Measurements from ENCODE around the gene FRMD5.

Gene FRMD5

GRCh38 chr15:43958861-43959330, 236.2 kb downstream of the FRMD5 start:
- DNase-seq, result no peak

DNA sequence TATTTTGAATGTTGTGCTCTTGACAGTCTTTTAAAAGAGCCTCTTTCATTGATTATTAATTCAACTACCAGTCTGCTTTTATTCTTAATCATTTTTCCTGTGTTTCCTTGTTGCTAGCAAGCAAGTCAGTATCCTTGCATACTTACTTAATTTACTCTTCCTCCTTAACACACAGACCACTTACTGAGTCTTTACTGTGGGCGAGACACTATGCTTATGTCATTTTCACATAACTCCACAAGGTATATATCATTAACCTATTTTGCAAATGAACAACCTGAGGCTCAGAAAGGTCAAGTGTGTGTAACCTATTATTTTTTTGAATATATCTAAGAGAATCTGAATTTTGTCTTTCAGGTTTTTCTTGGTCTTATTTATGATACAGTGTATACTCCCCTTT, 237.3 kb downstream of the FRMD5 start:
- no peak for DNase-seq

DNA sequence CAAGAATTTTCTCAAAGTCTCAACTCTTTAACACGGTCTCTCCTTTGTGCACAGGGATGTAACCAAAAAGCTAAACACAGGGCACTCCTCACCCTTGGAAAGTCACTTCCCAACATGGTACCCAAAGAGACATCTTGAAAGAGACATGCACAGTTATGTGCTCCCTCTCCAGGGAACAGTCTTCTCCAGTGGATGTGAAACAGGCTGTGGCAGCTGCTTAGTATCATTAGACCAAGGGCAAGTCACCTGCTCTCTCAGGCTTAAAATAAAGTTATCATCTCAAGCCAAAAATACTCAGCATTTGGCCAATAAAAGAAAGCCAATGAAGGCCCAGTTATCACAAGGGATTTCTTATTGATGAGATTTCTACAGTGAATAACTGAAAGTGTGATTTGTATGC, 239.9 kb downstream of the FRMD5 start:
- no peak for DNase-seq

DNA sequence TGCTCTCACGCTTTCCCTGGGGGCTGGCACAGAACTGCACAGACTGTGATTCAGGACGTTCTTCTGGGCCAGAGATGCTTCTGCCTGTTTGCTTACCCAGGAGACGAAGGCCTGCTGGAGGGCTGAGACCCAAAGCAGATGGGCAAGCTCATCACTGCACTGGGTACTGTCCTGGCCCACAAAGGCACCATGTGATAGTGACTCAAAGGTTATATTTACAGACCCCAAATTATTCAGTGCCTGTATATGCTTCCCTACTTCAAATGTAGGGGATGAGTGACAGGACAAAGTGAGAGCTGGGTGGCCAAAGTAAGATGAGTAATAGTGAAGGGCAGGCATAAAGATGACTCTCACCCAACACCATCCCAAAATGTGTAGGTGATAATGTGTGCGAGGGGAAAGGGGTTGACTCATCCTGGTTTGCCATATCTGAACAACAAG, 240.9 kb downstream of the FRMD5 start:
- no peak for DNase-seq

GRCh38 chr15:43953402-43953801, 241.7 kb downstream of the FRMD5 start:
- DNase-seq, result no peak

- DNase-seq, result no peak
These were observed 244.5 kb downstream of the FRMD5 start for GRCh38 chr15:43950531-43950930.

DNA sequence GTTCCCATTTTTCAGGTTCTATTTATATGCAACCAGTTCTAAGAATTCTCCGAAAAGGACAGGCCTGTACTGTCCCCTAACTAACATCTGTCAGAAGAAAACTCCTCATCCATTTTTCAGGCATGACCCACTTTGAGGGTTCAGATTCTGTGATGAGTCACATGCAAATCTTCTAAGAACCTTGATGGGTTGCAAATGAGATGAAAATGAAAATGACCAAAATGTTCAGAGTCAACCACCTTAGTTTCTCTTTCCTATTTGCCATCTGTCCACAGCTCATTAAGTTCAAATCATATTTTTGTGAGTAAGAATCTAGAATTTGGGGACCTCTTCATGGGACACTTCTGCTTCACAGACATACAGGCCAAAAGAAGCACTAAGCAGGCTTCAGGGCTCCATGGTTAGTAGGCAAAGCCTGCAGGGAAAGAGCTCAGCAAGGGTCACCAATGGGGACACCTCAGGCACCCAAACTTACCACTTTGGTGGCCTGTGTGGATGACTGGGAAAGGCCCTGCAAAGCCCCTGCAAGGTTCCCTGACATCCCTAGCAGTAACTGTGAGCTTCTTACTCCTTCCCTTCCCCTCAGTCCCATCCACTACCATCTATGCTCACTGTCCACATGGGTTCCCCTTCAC, 246.3 kb downstream of the FRMD5 start:
- DNase-seq, result no peak

GRCh38 chr15:43943511-43943910, 251.6 kb downstream of the FRMD5 start:
- DNase-seq, result no peak

GRCh38 chr15:43942194-43942593, 252.9 kb downstream of the FRMD5 start:
- no peak for DNase-seq

DNA sequence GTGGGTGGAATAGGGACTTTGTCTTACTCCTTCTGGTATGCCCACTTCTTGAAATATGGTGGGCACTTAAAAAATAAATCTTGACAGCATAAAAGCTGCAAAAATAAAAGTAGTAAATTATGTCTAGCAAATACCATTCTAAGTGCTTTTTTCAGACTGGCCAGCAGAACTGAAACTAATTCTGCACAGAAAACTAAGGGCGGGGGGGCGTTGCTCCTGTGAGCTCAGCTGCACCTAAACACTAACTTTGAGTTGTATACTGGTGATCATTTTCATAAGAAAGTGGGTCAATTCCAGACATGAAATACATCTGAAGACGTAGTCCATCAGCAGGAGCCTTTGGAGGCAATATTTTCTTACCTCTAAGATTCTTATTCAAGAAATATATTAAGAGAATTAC, 253.5 kb downstream of the FRMD5 start:
- no peak for DNase-seq

DNA sequence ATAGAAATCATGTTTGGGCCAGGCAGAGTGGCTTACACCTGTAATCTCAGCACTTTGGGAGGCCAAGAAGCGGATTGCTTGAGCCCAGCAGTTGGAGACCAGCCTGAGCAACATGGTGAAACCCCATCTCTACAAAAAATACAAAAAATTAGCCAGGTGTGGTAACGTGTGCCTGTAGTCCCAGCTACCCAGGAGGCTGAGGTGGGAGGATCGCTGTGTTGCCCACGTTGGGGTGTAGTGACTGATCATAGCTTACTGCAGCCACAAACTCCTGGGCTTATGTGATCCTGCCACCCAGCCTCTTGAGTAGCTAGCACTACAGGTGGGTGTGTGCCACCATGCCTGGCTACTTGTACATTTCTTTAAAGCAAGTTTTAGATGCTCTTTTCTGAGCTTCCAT, 254.0 kb downstream of the FRMD5 start:
- DNase-seq, result no peak

DNA sequence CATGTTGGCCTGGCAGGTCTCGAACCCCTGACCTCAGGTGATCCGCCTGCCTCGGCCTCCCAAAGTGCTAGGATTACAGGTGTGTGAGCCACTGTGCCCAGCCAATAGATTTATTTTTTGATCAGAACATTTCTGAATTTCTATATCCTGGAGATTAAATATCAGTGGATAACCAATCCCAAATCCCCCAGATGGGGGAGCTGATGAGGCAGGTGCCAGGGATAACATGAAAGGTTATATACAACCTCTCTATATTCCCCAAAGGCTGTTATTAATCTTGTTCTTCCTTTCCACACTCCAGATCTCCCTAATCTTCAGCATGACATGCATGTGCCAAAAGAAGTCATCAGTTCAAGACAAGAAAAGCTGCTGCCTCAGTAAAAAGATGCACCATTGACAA, 256.0 kb downstream of the FRMD5 start:
- DNase-seq, result peak; percentile 9 to 10

DNA sequence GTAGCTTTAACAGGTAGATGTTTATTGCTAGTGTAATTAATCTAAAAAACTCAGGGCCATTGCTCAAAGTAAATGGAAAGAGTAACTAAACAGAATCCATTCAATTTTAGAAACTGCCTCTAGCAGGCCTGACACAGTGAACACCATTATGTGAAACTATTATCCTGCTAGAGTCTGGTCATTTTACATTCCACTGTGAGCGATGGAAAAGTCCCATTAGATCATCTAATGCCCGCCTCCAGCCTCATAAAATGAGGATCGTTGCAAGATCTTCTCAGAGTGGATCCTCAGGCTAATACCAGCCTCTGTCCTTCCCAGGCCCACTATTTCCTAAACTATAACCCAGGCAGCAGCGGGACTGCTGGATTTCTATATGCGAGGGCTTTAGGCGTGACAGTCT, 260.6 kb downstream of the FRMD5 start:
- DNase-seq, result no peak

- DNase-seq, result no peak
These were observed 262.2 kb downstream of the FRMD5 start for GRCh38 chr15:43932907-43933306.

GRCh38 chr15:43931790-43932435, 263.2 kb downstream of the FRMD5 start:
- no peak for DNase-seq

DNA sequence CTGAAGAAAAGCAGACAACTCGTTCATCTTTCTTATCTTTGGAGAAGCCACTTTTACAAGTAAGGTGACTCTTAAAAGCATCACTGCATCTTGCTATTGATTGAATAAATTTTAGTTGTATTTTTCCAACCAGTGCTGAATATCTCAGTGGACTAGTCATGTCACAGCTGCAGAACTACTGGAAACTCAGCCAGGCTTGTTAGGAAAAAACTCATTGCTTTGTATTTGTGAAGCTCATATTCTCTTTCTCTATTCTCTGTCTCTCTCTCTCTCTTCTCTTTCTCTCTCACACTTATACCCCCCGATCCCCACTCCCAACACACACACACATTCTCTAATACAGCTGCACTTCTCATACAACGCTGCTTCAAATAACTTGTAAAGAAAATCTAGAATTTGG, 264.0 kb downstream of the FRMD5 start:
- DNase-seq, result no peak

- no peak for DNase-seq
These were observed 264.5 kb downstream of the FRMD5 start for GRCh38 chr15:43930556-43930955.

DNA sequence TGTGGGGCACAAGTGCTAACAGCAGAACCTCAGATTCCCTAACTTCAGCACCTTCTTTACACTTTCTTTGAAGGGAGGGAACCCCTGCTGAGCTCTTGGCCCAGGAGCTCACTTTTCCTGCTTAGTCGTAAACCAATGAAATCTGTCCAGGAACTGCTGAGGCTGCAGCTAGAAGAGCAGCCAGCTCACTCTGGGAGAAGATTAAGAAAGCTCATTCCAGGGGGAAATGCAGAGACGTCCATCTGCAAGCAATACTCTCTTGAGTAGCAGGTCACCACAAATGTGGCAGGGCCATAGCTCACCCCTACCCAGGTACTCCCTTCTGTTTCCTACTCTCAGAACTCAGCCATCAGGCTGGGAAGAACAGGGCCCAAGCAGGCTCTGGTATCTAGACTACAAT, 265.0 kb downstream of the FRMD5 start:
- no peak for DNase-seq

DNA sequence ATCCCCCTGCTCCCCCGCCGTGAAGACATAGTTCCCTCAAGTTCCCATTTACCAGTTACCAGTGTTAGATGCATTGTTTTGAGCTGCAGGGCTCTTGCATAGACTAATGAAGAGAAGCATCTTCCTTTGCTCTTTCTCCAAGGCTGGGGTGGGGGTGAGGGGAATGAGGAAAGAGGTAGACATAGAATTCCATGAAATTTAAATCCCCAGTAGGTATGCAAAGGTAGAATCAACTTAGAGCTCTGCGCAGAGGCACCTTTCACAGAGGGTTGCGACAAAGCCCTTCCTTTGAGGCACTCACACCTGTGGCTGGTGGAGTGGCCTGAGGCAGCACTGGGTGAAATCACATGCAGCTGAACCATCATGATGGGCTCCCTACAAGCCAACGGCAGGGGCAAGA, 266.9 kb downstream of the FRMD5 start:
- DNase-seq, result no peak

GRCh38 chr15:43927203-43927602, 267.9 kb downstream of the FRMD5 start:
- no peak for DNase-seq

DNA sequence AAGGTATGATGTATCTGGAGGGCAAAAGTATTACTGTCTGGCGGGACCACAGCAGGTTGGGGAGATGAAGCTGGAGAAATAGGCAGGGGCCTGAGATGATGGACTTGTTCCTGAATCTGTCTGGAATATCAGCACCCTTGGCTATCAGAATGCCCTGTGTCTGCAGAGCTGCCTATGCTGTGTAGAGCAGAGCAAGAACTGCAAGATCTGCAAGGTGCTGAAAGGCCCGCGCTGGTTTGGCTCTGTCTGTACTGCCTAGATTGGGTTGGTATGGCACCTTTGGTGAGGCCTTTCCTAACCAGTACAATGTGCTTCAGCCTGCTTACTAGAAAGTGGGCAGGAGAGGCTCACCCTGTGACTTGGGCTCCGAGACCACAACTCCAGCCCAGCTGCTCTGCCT, 271.5 kb downstream of the FRMD5 start:
- DNase-seq, result no peak

- DNase-seq, result no peak
These were observed 273.1 kb downstream of the FRMD5 start for GRCh38 chr15:43922021-43922420.

DNA sequence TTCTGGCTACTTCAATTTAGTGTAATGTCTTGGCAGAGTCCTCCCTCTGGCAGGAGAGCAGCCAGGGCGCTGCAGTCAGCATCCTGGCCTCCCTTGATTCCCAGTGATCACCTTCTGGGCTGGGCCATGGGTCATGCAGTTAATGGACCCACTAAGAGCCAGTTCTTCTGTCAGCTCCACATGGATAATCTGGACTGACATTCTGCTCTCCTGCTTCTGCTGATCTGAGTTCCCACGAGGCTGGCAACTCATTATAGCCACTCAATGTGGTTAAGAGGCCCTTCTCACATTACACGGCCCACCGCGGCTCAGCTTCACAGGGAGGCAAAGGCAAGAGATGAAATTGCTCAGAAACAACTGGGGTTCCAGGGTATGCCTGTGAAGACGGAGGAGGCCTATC, 274.3 kb downstream of the FRMD5 start:
- DNase-seq, result no peak

GRCh38 chr15:43920254-43920600, 274.8 kb downstream of the FRMD5 start:
- no peak for DNase-seq

All from SHP77 (cell line).